Ascending aorta (tissue), 2 donors: ENCODE data around the gene CFAP74. TPM values are rescaled to one million over a fixed set of nuclear protein-coding genes. Genes with fewer than 3 reads are reported as not detected.

Source experiments
- DNase-seq, 2 donors: peaks; one replicate each; pipeline ENCODE4 v3.0.0-alpha.2; 2019; ENCODE audit warnings: low spot score in 2 of 2
- H3K27ac ChIP-seq, 2 donors: fragments of 200-600 bp; sonication (generic); one replicate each; pipeline ENCODE4 v1.5.1; 2016 to 2017; ENCODE audit warnings: mild to moderate bottlenecking in 1 of 2
- H3K27me3 ChIP-seq: fragments of 200-600 bp; sonication (generic); one replicate; pipeline ENCODE4 v1.5.1; 2017
- H3K36me3 ChIP-seq, 2 donors: fragments of 200-600 bp; sonication (generic); one replicate each; pipeline ENCODE4 v1.5.1; 2016
- H3K4me1 ChIP-seq, 2 donors: fragments of 200-600 bp; sonication (generic); one replicate each; pipeline ENCODE4 v1.5.1; 2016 to 2017; ENCODE audit warnings: mild to moderate bottlenecking in 1 of 2
- H3K4me3 ChIP-seq, 2 donors: fragments of 200-600 bp; sonication (generic); one replicate each; pipeline ENCODE4 v1.5.1; 2016 to 2017; ENCODE audit warnings: mild to moderate bottlenecking in 1 of 2
- H3K9me3 ChIP-seq, 2 donors: fragments of 200-600 bp; sonication (generic); one replicate each; pipeline ENCODE4 v1.5.1; 2016
- intact Hi-C: fragments of 100-400 bp; cut with DNase I; formaldehyde crosslinking; loops from one replicate; pipeline ENCODE4 v1.15.1; 2023
- total RNA-seq: library from RNA; depleted of rRNA; stranded (reverse); fragments of >200 nt; gene quantifications from one replicate; pipeline ENCODE4 v1.1.0, GENCODE V29; 2016
- TF ChIP-seq, protein P1 (sequence below), 3 experiments: fragments of 200-600 bp in 2 of 3; fragments of 450-650 bp in 1 of 3; sonication (generic) in 2 of 3; IDR thresholded peaks; one replicate each; pipeline ENCODE4 v1.5.1; 2016 to 2019; ENCODE audit warnings: antibody characterized with exemption in 3 of 3, mild to moderate bottlenecking in 1 of 3, moderate library complexity in 1 of 3

Gene CFAP74
- total RNA-seq, 1 donor from 2014 or later: not detected

DNA sequence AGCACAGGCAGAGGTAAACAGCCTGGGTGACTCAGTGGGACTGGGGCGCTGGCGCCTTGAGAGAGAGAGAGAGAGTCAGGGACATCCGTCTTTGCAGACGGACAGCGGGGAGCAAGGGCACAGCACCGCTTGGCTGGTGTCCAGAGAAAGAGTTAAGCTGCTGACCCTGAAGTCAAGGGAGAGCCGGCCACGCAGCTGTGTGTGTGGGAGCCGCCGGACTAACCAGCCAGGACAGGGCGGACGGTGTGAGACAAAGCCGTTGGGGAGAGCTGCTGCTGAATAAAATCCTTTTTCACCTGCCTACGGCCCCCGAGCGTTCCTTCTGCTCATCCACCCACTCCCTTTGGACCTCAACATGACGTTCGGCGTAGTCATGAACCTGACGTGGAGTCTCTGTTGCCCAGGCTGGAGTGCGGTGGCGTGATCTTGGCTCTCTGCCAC, 14.5 kb downstream of the CFAP74 start:
- TF ChIP-seq, protein P1, sequence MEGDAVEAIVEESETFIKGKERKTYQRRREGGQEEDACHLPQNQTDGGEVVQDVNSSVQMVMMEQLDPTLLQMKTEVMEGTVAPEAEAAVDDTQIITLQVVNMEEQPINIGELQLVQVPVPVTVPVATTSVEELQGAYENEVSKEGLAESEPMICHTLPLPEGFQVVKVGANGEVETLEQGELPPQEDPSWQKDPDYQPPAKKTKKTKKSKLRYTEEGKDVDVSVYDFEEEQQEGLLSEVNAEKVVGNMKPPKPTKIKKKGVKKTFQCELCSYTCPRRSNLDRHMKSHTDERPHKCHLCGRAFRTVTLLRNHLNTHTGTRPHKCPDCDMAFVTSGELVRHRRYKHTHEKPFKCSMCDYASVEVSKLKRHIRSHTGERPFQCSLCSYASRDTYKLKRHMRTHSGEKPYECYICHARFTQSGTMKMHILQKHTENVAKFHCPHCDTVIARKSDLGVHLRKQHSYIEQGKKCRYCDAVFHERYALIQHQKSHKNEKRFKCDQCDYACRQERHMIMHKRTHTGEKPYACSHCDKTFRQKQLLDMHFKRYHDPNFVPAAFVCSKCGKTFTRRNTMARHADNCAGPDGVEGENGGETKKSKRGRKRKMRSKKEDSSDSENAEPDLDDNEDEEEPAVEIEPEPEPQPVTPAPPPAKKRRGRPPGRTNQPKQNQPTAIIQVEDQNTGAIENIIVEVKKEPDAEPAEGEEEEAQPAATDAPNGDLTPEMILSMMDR (IDR thresholded peaks at IDR 0.05): no peak
- no peaks in the 10 kb centered on the region for H3K36me3 ChIP-seq
- no peak overlapping the region for H3K27ac ChIP-seq
- H3K4me1 ChIP-seq: no peaks in the 10 kb centered on the region
- intact Hi-C loops: no loop called here
- no peaks in the 10 kb centered on the region for H3K27me3 ChIP-seq
- no peaks in the 10 kb centered on the region for H3K9me3 ChIP-seq
- no peak overlapping the region for H3K4me3 ChIP-seq
- no peak for DNase-seq

DNA sequence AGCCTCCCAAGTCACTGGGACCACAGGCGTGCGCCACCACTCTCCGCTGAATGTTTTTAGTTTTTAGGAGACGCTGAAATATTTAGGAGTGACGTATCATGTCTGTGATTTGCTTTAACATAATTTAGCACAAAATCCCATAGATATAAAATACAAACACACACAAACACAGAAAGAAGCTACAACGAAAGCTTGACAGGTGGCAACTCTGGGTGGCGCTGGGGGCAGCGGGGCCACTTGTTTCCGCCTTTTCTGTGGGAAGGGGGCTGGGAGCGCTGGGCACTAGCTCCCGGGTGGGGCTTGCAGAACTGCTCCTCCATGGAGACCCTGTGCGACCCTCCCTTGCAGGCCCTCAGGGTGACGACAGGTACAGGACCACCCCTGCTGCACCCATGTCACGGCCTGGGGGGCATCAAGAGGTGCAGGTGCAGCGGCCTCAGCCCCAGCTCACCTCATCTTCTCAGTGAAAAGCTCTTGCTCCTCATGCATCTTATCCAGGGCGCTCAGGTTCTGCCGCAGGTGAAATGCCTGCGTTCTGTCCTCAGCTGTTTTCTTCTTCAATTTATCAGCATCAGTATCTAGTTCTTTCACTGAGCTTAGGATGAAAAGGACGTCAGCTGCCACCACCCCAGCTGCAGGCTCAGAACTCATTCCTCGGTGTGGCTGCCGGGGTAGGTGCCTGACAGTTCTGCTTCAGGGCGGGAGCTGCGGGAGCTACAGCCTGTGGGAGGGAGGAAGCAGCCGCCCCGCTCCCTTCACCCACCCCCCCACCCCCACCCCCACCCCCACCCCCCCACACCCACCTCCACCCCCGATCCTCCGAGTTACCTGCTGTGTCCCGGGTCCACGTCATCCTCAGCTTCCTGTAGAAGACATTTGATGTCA, 15.3 kb downstream of the CFAP74 start:
- Histone ChIP-seq H3K4me1 (no peaks in the 10 kb centered on the region), H3K27ac (no peak overlapping the region), H3K27me3 (no peaks in the 10 kb centered on the region), H3K4me3 (no peak overlapping the region), H3K36me3 (no peaks in the 10 kb centered on the region), H3K9me3 (no peaks in the 10 kb centered on the region)
- no peak for DNase-seq
- TF ChIP-seq, protein P1 (IDR thresholded peaks at IDR 0.05): no peak
- intact Hi-C loops: no loop called here

DNA sequence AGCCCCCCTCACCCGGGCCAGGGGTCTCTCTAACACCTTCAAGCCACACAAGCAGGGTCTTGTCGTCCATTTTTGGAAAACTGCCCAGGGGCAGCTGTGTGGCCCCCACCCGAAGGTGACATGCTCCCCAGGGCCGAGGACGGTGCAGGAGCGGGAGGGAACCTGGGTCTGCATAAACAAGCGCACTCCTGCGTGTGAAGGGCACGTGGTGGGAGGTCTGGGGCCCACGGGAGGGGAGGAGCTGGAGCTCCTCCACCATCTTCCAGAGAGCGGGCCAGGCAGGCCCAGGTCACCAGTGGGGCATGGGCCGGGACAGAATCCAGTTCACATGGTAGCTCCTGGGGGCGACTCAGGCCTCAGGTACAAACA, 16.5 kb downstream of the CFAP74 start:
- H3K4me1 ChIP-seq: no peaks in the 10 kb centered on the region
- H3K27ac ChIP-seq: no peak overlapping the region
- no peaks in the 10 kb centered on the region for H3K36me3 ChIP-seq
- no peak overlapping the region for H3K4me3 ChIP-seq
- no peaks in the 10 kb centered on the region for H3K27me3 ChIP-seq
- no peaks in the 10 kb centered on the region for H3K9me3 ChIP-seq
- no peak for DNase-seq
- TF ChIP-seq, protein P1 (IDR thresholded peaks at IDR 0.05): no peak
- intact Hi-C loops: no loop called here

DNA sequence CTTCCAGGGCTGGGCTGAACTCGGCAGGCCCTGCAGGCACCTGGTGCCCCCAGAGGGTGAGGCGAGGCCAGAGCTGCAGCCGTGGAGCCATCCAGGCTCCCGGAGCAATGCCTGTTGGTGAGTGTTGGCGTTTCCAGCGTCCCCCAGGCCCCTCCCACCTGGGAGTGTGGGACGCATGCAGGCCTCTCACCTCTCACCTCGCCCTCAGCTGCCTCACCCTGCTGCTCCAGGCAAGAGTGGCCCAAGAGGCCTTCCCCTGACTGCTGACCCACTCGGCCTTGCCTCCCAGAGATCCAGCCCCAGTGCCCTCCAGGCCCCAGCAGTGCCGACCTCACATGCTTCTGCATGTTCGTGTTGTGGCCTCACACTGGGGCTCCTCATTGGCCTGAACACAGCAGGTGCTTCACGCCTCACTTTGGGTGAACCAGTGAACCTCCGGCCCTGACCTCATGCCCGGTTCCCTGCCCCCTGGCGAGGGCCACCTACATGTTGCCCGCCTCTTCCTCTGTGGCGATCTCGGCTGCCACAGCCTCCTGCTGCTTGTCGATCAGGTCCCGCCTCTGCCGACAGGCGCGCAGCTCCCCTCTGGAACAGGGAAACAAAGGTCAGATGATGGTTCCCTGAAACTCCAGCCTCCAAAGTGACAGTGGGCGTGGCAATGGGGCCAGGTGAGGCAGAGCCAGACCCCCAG, 17.0 kb downstream of the CFAP74 start:
- TF ChIP-seq, protein P1 (IDR thresholded peaks at IDR 0.05): no peak
- intact Hi-C loops: no loop called here
- Histone ChIP-seq H3K36me3 (no peaks in the 10 kb centered on the region), H3K4me3 (no peak overlapping the region), H3K27ac (no peak overlapping the region), H3K4me1 (no peaks in the 10 kb centered on the region), H3K9me3 (no peaks in the 10 kb centered on the region), H3K27me3 (no peaks in the 10 kb centered on the region)
- DNase-seq: no peak

DNA sequence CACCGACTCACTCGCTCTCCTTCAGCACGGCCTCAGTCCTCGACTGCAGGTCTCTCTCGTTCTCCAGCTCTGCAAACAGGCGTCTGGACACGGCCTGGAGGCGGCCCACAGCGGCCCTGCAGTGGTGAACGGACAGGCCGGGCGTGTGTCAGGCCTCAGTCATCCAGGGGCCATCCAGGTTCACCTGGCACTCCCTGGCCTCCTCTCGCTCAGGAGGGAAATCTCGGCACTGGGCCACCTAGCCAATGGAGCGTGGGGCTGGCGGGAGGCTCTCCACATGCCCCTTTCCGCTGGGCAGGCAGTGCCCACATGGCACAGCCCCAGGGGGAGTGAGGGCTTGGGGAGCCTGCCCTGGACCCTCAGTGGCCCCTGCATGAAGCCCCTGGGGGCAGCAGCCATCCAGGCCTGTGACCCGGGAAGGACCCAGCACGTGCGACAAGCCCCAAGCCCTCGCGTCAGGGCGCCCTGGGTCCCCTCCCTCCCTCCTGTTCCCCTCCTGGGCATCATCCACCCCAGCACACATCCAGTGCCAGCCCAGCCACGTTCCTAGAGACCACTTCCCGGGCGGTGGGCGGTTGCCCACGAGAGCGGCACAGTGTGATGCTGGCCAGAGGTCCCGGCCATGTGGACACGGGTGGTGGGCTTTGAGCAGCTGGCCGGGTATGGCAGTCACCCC, 18.1 kb downstream of the CFAP74 start:
- H3K9me3 ChIP-seq: no peaks in the 10 kb centered on the region
- H3K4me3 ChIP-seq: no peak overlapping the region
- H3K27ac ChIP-seq: no peak overlapping the region
- no peaks in the 10 kb centered on the region for H3K4me1 ChIP-seq
- intact Hi-C loops: no loop called here
- no peak for DNase-seq
- TF ChIP-seq, protein P1 (IDR thresholded peaks at IDR 0.05): no peak
- no peaks in the 10 kb centered on the region for H3K36me3 ChIP-seq
- no peaks in the 10 kb centered on the region for H3K27me3 ChIP-seq
